ENCODE measurements around the gene NPDC1.
"Not testable (repeated sequence)": the region's sequence is repeated elsewhere in the genome, so short reads cannot be mapped to it uniquely, and the experiment has no call there.

Gene NPDC1

DNA sequence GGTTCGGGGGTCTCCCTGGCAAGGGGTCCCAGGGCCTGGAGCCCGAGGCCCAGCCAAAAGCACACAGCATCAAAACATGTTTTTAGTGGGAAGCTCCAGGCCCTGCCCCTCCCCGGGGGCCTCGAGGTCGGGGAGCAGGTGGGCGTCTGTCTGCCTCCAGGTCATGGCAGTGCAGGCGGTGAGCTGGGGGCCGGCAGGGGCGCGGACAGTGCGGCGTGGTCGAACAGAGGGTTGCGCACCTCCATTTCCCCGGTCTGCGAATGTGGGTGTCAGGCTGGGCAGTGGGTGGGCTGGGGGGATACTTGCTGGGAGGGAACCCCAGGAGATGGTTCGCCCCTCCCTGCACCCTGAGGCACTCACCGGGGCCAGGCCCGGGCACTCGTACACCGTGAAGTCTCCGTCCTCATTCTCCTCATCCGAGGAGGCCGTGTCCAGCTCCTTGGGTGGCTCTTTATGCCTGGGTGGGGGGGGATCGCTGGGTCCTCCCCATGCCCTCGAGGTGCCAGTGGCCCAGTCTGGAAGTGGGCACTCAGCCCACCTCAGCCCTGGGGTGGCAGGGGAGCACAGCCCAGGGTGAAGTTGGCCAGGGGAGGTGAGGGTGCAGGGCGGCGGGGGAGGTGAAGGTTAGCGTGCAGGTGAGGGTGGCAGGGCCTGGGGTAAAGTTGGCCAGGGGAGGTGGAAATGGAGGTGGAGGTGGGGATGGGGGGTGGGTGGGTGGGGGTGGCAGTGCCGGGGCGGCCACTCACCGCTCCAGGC, 6.2 kb downstream of the NPDC1 start:
- no peaks in the 10 kb centered on the region for H3K36me3 ChIP-seq (ENCODE audit: control insufficient read depth in 2 of 2, insufficient read depth in 2 of 2, low read length in 2 of 2)
- no peaks in the 10 kb centered on the region for H3K9me3 ChIP-seq (ENCODE audit: control insufficient read depth in 2 of 2, low read length in 2 of 2)
- H3K9ac ChIP-seq (ENCODE audit: low read depth in 1 of 2, low read length in 2 of 2) = no peak overlapping the region
- H3K4me3 ChIP-seq (ENCODE audit: low read length in 2 of 2) = no peak overlapping the region
- H3K27me3 ChIP-seq (ENCODE audit: control insufficient read depth in 2 of 2, insufficient read depth in 2 of 2, low read length in 2 of 2) = peaks cover 0 to 4% of the 10 kb centered on the region in 2 donors
- peaks cover 10 to 22% of the 10 kb centered on the region in 2 donors for H3K4me1 ChIP-seq (ENCODE audit: control insufficient read depth in 2 of 2, insufficient read depth in 2 of 2, low read length in 2 of 2)
- H3K27ac ChIP-seq (ENCODE audit: low read depth in 2 of 2, low read length in 2 of 2) = no peak overlapping the region

DNA sequence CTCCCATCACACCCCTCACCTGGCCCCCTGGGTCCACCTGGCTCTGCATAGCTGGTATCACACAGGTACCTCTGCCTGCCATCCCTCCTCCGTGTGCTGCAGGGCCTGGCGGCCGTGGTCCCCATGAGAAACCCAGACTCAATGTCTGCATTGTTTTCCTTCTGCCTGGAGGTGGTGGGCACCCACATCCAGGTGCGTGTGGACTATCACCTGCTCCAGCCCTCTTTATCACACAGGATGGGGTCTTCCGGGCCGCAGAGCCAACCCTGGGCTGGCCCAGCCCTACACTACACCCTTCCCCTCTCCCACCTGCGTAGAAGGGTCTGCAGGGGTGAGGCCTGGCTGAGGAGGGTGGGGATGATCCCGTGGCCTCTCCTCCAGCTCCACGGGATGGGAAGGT, 7.1 kb downstream of the NPDC1 start:
- H3K4me3 ChIP-seq (ENCODE audit: low read length in 2 of 2) = no peak overlapping the region
- no peaks in the 10 kb centered on the region for H3K36me3 ChIP-seq (ENCODE audit: control insufficient read depth in 2 of 2, insufficient read depth in 2 of 2, low read length in 2 of 2)
- no peaks in the 10 kb centered on the region for H3K9me3 ChIP-seq (ENCODE audit: control insufficient read depth in 2 of 2, low read length in 2 of 2)
- no peaks in the 10 kb centered on the region for H3K27me3 ChIP-seq (ENCODE audit: control insufficient read depth in 2 of 2, insufficient read depth in 2 of 2, low read length in 2 of 2)
- no peak overlapping the region for H3K27ac ChIP-seq (ENCODE audit: low read depth in 2 of 2, low read length in 2 of 2)
- H3K4me1 ChIP-seq (ENCODE audit: control insufficient read depth in 2 of 2, insufficient read depth in 2 of 2, low read length in 2 of 2) = peaks cover 9 to 19% of the 10 kb centered on the region in 2 donors
- no peak overlapping the region for H3K9ac ChIP-seq (ENCODE audit: low read depth in 1 of 2, low read length in 2 of 2)

GRCh38 chr9:137037483-137037882, 8.5 kb downstream of the NPDC1 start:
- Histone ChIP-seq H3K4me3 (ENCODE audit: low read length in 2 of 2) (no peak overlapping the region), H3K9me3 (ENCODE audit: control insufficient read depth in 2 of 2, low read length in 2 of 2) (no peaks in the 10 kb centered on the region), H3K36me3 (ENCODE audit: control insufficient read depth in 2 of 2, insufficient read depth in 2 of 2, low read length in 2 of 2) (no peaks in the 10 kb centered on the region), H3K9ac (ENCODE audit: low read depth in 1 of 2, low read length in 2 of 2) (no peak overlapping the region), H3K4me1 (ENCODE audit: control insufficient read depth in 2 of 2, insufficient read depth in 2 of 2, low read length in 2 of 2) (peaks cover 9 to 14% of the 10 kb centered on the region in 2 donors), H3K27me3 (ENCODE audit: control insufficient read depth in 2 of 2, insufficient read depth in 2 of 2, low read length in 2 of 2) (no peaks in the 10 kb centered on the region), H3K27ac (ENCODE audit: low read depth in 2 of 2, low read length in 2 of 2) (no peak overlapping the region)

GRCh38 chr9:137037035-137037434, 8.9 kb downstream of the NPDC1 start:
- H3K4me1 ChIP-seq (ENCODE audit: control insufficient read depth in 2 of 2, insufficient read depth in 2 of 2, low read length in 2 of 2) = peaks cover 9 to 15% of the 10 kb centered on the region in 2 donors
- no peak overlapping the region for H3K27ac ChIP-seq (ENCODE audit: low read depth in 2 of 2, low read length in 2 of 2)
- H3K9ac ChIP-seq (ENCODE audit: low read depth in 1 of 2, low read length in 2 of 2) = no peak overlapping the region
- no peaks in the 10 kb centered on the region for H3K27me3 ChIP-seq (ENCODE audit: control insufficient read depth in 2 of 2, insufficient read depth in 2 of 2, low read length in 2 of 2)
- no peaks in the 10 kb centered on the region for H3K9me3 ChIP-seq (ENCODE audit: control insufficient read depth in 2 of 2, low read length in 2 of 2)
- no peak overlapping the region for H3K4me3 ChIP-seq (ENCODE audit: low read length in 2 of 2)
- H3K36me3 ChIP-seq (ENCODE audit: control insufficient read depth in 2 of 2, insufficient read depth in 2 of 2, low read length in 2 of 2) = no peaks in the 10 kb centered on the region

- H3K9me3 ChIP-seq (ENCODE audit: control insufficient read depth in 2 of 2, low read length in 2 of 2) = no peaks in the 10 kb centered on the region
- no peak overlapping the region for H3K9ac ChIP-seq (ENCODE audit: low read depth in 1 of 2, low read length in 2 of 2)
- no peak overlapping the region for H3K4me3 ChIP-seq (ENCODE audit: low read length in 2 of 2)
- H3K27me3 ChIP-seq (ENCODE audit: control insufficient read depth in 2 of 2, insufficient read depth in 2 of 2, low read length in 2 of 2) = no peaks in the 10 kb centered on the region
- H3K27ac ChIP-seq (ENCODE audit: low read depth in 2 of 2, low read length in 2 of 2) = no peak overlapping the region
- no peaks in the 10 kb centered on the region for H3K36me3 ChIP-seq (ENCODE audit: control insufficient read depth in 2 of 2, insufficient read depth in 2 of 2, low read length in 2 of 2)
- peaks cover 14 to 22% of the 10 kb centered on the region in 2 donors for H3K4me1 ChIP-seq (ENCODE audit: control insufficient read depth in 2 of 2, insufficient read depth in 2 of 2, low read length in 2 of 2)
Observed at GRCh38 chr9:137035937-137036336, 10.0 kb downstream of the NPDC1 start.

DNA sequence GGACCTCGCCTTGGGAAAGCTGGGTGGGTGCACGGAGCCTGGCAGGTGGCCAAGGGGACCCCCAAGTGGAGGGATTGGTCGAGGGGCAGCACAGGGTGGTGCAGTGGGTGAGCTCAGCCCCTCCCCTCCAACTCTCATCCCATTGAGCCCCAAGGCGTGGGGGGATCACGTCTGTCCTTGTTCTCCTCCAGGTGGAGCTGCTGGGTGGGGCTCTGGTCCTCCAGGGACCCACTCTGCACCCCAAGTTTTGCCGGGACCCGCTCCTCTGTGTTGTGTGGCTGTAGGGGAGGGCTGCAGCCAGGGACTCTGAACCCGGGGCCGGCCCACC, 10.5 kb downstream of the NPDC1 start:
- H3K9ac ChIP-seq (ENCODE audit: low read depth in 1 of 2, low read length in 2 of 2) = peak overlapping the region; percentile 34 to 61

DNA sequence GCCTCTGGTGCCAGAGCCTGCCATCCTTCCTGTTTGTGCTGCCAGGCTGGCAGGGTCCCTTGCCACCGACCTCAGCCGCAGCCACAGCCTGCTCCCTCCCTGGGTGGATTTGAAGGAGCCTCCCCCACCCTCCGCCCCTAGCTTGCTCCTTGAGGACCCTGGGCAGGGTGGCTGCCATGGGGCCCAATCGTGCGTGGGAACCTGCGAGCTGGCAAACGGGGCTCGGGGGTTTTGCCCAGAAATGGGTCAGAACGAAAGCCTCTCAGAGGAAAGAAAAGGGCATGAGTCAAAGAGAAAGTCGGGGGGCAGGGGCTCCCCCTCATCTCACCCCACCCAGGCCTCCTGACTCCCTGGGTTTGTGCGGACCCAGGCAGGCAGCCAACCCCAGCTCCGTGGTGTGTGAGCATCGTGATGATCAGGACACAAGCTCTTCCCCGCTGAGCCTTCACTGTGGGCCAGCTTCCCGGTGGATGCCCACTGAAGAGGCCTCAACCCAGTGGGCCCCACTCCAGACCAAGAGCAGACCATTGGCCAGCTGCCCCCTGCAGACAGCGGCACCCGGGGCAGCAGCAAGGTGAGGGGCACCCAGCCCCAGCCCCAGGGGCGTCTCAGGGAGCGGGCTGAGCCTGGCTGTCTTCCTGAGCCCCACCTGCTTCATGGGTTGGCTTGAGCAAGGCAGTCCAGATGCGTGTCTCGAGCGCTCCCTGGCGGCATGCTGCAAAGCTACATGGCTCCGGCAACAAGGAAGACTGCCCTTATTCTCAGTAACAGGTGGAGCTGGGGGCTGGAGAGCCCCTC, 11.1 kb downstream of the NPDC1 start:
- Histone ChIP-seq H3K36me3 (ENCODE audit: control insufficient read depth in 2 of 2, insufficient read depth in 2 of 2, low read length in 2 of 2) (no peaks in the 10 kb centered on the region), H3K27ac (ENCODE audit: low read depth in 2 of 2, low read length in 2 of 2) (peak overlapping the region; percentile 59 to 61), H3K9me3 (ENCODE audit: control insufficient read depth in 2 of 2, low read length in 2 of 2) (no peaks in the 10 kb centered on the region), H3K27me3 (ENCODE audit: control insufficient read depth in 2 of 2, insufficient read depth in 2 of 2, low read length in 2 of 2) (no peaks in the 10 kb centered on the region), H3K9ac (ENCODE audit: low read depth in 1 of 2, low read length in 2 of 2) (peak overlapping the region; percentile 34 to 61), H3K4me1 (ENCODE audit: control insufficient read depth in 2 of 2, insufficient read depth in 2 of 2, low read length in 2 of 2) (peaks cover 23 to 28% of the 10 kb centered on the region in 2 donors), H3K4me3 (ENCODE audit: low read length in 2 of 2) (peak overlapping the region in 1 of 2 donors; percentile 28)

More for the DNA sequence above, 10.5 kb downstream of the NPDC1 start:
- Histone ChIP-seq H3K27me3 (ENCODE audit: control insufficient read depth in 2 of 2, insufficient read depth in 2 of 2, low read length in 2 of 2) (no peaks in the 10 kb centered on the region), H3K36me3 (ENCODE audit: control insufficient read depth in 2 of 2, insufficient read depth in 2 of 2, low read length in 2 of 2) (no peaks in the 10 kb centered on the region), H3K27ac (ENCODE audit: low read depth in 2 of 2, low read length in 2 of 2) (no peak overlapping the region), H3K4me3 (ENCODE audit: low read length in 2 of 2) (no peak overlapping the region), H3K4me1 (ENCODE audit: control insufficient read depth in 2 of 2, insufficient read depth in 2 of 2, low read length in 2 of 2) (peaks cover 18 to 22% of the 10 kb centered on the region in 2 donors), H3K9me3 (ENCODE audit: control insufficient read depth in 2 of 2, low read length in 2 of 2) (no peaks in the 10 kb centered on the region)

DNA sequence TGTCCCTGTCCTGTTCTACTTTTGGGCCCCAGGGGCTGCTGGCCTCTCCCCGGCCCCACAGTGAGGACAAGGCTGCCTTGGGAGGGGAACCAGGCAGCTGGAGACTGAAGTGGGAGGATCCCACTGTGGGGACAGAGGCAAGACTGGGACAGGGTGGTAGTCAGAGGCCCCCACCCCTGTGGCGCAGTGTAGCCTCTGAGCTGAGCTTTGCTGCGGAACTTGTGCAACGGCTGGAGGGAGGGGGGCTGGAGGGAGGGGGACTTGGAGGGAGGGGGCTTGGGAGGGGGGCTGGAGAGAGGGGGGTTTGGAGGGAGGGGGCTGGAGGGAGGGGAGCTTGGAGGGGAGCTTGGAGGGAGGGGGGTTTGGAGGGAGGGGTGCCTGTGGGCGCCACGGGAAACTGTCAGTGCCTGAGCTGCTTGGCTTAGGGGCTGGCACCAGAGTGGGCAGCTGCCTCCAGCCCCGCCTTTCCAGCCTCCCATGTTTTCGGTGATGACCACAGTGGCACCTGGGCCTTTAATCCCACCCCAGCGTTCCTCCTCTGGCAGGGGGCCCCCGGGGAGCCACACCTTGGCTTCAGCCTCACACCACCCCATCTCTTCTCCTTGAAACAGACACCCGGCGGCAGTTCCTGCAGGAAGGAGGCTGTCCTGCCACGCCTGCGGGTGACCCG, 11.8 kb downstream of the NPDC1 start:
- Histone ChIP-seq H3K27me3 (ENCODE audit: control insufficient read depth in 2 of 2, insufficient read depth in 2 of 2, low read length in 2 of 2) (no peaks in the 10 kb centered on the region), H3K4me1 (ENCODE audit: control insufficient read depth in 2 of 2, insufficient read depth in 2 of 2, low read length in 2 of 2) (peaks cover 29 to 34% of the 10 kb centered on the region in 2 donors), H3K9ac (ENCODE audit: low read depth in 1 of 2, low read length in 2 of 2) (peak overlapping the region in 1 of 2 donors; percentile 61)

DNA sequence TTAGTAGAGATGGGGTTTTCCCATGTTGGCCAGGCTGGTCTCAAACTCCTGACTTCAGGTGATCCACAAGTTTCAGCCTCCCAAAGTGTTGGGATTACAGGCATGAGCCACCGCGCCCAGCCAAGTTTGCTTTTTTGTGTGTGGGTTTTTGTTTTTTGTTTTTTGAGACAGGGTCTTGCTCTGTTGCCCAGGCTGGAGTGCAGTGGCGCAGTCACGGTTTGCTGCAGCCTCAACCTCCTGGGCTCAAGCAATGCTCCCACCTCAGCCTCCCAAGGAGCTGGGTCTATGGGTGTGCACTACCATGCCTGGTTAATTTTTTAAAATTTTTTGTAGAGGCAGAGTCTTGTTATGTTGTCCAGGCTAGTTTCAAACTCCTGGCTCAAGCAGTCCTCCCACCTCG, 12.5 kb downstream of the NPDC1 start:
- not testable (repeated sequence) for H3K9ac ChIP-seq (ENCODE audit: low read depth in 1 of 2, low read length in 2 of 2); H3K27me3 ChIP-seq (ENCODE audit: control insufficient read depth in 2 of 2, insufficient read depth in 2 of 2, low read length in 2 of 2); H3K4me3 ChIP-seq (ENCODE audit: low read length in 2 of 2); H3K27ac ChIP-seq (ENCODE audit: low read depth in 2 of 2, low read length in 2 of 2); H3K36me3 ChIP-seq (ENCODE audit: control insufficient read depth in 2 of 2, insufficient read depth in 2 of 2, low read length in 2 of 2); H3K9me3 ChIP-seq (ENCODE audit: control insufficient read depth in 2 of 2, low read length in 2 of 2)
- H3K4me1 ChIP-seq (ENCODE audit: control insufficient read depth in 2 of 2, insufficient read depth in 2 of 2, low read length in 2 of 2) = peaks cover 36 to 39% of the 10 kb centered on the region in 2 donors

More for the DNA sequence above, 11.8 kb downstream of the NPDC1 start:
- Histone ChIP-seq H3K4me3 (ENCODE audit: low read length in 2 of 2) (peak overlapping the region in 1 of 2 donors; percentile 28), H3K9me3 (ENCODE audit: control insufficient read depth in 2 of 2, low read length in 2 of 2) (no peaks in the 10 kb centered on the region), H3K36me3 (ENCODE audit: control insufficient read depth in 2 of 2, insufficient read depth in 2 of 2, low read length in 2 of 2) (no peaks in the 10 kb centered on the region), H3K27ac (ENCODE audit: low read depth in 2 of 2, low read length in 2 of 2) (peak overlapping the region in 1 of 2 donors; percentile 59)

DNA sequence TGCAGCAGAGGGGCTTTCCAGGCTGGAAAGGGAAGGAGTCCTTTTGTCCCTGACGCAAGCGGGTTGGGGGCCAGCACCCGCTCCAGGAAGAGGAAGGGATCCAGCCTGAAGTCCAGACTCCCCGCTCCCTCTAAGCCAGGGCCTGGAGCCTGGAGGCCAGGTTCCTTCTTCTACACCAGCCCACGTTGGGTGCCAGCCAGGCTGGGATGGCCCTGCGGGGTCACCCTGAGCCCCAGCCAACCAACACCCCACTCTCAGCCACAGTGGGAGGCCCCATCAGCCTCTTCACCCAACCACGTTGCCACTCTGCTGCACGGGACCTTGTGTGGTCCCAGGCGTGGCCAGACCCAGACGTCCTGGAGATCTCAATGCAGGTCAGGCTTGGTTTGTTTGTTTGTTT, 13.1 kb downstream of the NPDC1 start:
- H3K9me3 ChIP-seq (ENCODE audit: control insufficient read depth in 2 of 2, low read length in 2 of 2) = no peaks in the 10 kb centered on the region
- no peak overlapping the region for H3K4me3 ChIP-seq (ENCODE audit: low read length in 2 of 2)
- peaks cover 38 to 41% of the 10 kb centered on the region in 2 donors for H3K4me1 ChIP-seq (ENCODE audit: control insufficient read depth in 2 of 2, insufficient read depth in 2 of 2, low read length in 2 of 2)
- no peak overlapping the region for H3K9ac ChIP-seq (ENCODE audit: low read depth in 1 of 2, low read length in 2 of 2)
- peak overlapping the region in 1 of 2 donors; percentile 38 for H3K27ac ChIP-seq (ENCODE audit: low read depth in 2 of 2, low read length in 2 of 2)
- H3K36me3 ChIP-seq (ENCODE audit: control insufficient read depth in 2 of 2, insufficient read depth in 2 of 2, low read length in 2 of 2) = no peaks in the 10 kb centered on the region
- no peaks in the 10 kb centered on the region for H3K27me3 ChIP-seq (ENCODE audit: control insufficient read depth in 2 of 2, insufficient read depth in 2 of 2, low read length in 2 of 2)

All from mucosa of rectum (tissue), 2 donors.